Mesenchymal stem cell (in vitro differentiated cells and primary cell): Measurements from ENCODE around the gene ACAP3.
A peak's percentile ranks its signal among the peaks of the same experiment; 100 is the strongest.

Experiments used
- DNase-seq: peaks from one replicate; pipeline ENCODE4 v3.0.0-alpha.2; 2013
- H2AFZ ChIP-seq: one replicate; pipeline ENCODE4 v1.6.1; 2013; ENCODE audit warnings: low read depth, mild to moderate bottlenecking, control low read depth, inconsistent platforms, low read length, moderate library complexity
- H2AK5ac ChIP-seq: 2 replicates; pipeline ENCODE4 v1.6.1; 2013; ENCODE audit warnings: low read length, moderate library complexity, mild to moderate bottlenecking, inconsistent platforms; ENCODE audit not compliant: severe bottlenecking
- H2BK120ac ChIP-seq: one replicate; pipeline ENCODE4 v1.6.1; 2013; ENCODE audit warnings: low read depth, mild to moderate bottlenecking, inconsistent platforms, low read length, moderate library complexity
- H2BK12ac ChIP-seq, 2 experiments: one replicate each; pipeline ENCODE4 v1.6.1; 2013; ENCODE audit warnings: inconsistent platforms in 2 of 2, low read length in 2 of 2, mild to moderate bottlenecking in 2 of 2, moderate library complexity in 2 of 2, control low read depth in 1 of 2
- H2BK15ac ChIP-seq: one replicate; pipeline ENCODE4 v1.6.1; 2013; ENCODE audit warnings: mild to moderate bottlenecking, low read depth, inconsistent platforms; ENCODE audit not compliant: poor library complexity, severe bottlenecking
- H2BK5ac ChIP-seq: 2 replicates; pipeline ENCODE4 v1.6.1; 2013; ENCODE audit warnings: low read depth, mild to moderate bottlenecking, low read length, control low read depth, inconsistent platforms; ENCODE audit not compliant: poor library complexity, severe bottlenecking
- H3K14ac ChIP-seq, 2 experiments: one replicate each; pipeline ENCODE4 v1.6.1; 2013; ENCODE audit warnings: inconsistent platforms in 2 of 2, low read length in 2 of 2, control low read depth in 1 of 2, mild to moderate bottlenecking in 1 of 2, moderate library complexity in 1 of 2
- H3K18ac ChIP-seq, 2 experiments: one replicate each; pipeline ENCODE4 v1.6.1; 2013; ENCODE audit warnings: inconsistent platforms in 2 of 2, low read length in 2 of 2, control low read depth in 1 of 2, low read depth in 1 of 2, mild to moderate bottlenecking in 1 of 2
- H3K23ac ChIP-seq, 2 experiments: one replicate each; pipeline ENCODE4 v1.6.1; 2013; ENCODE audit warnings: inconsistent platforms in 2 of 2, low read length in 2 of 2, mild to moderate bottlenecking in 2 of 2, moderate library complexity in 2 of 2, control low read depth in 1 of 2
- H3K27ac ChIP-seq: 2 replicates; pipeline ENCODE4 v1.5.1; 2013; ENCODE audit warnings: mild to moderate bottlenecking, moderate library complexity, low read length, control low read depth, inconsistent platforms; ENCODE audit not compliant: poor library complexity, severe bottlenecking
- H3K27me3 ChIP-seq, 2 experiments: 2 replicates each; pipeline versions ENCODE4 v1.6.1 to v1.7.0; 2013; ENCODE audit warnings: low read length in 2 of 2, mild to moderate bottlenecking in 2 of 2, moderate library complexity in 2 of 2, control low read depth in 1 of 2, inconsistent platforms in 1 of 2; ENCODE audit not compliant: control insufficient read depth in 1 of 2, insufficient read depth in 1 of 2
- H3K36me3 ChIP-seq, 2 experiments: 2 replicates each; pipeline versions ENCODE4 v1.6.1 to v1.7.0; 2013; ENCODE audit warnings: low read length in 2 of 2, control low read depth in 1 of 2, inconsistent platforms in 1 of 2, low read depth in 1 of 2, mild to moderate bottlenecking in 1 of 2; ENCODE audit not compliant: insufficient read depth in 2 of 2, control insufficient read depth in 1 of 2
- H3K4ac ChIP-seq, 2 experiments: one replicate each; pipeline ENCODE4 v1.6.1; 2013; ENCODE audit warnings: inconsistent platforms in 2 of 2, low read length in 2 of 2, mild to moderate bottlenecking in 2 of 2, moderate library complexity in 2 of 2, control low read depth in 1 of 2, low read depth in 1 of 2
- H3K4me1 ChIP-seq: 2 replicates; pipeline ENCODE4 v1.6.1; 2013; ENCODE audit warnings: low read depth, low read length, control low read depth; ENCODE audit not compliant: control insufficient read depth, insufficient read depth
- H3K4me2 ChIP-seq: 2 replicates; pipeline ENCODE4 v1.6.1; 2013; ENCODE audit warnings: low read length, mild to moderate bottlenecking, inconsistent platforms; ENCODE audit not compliant: poor library complexity, severe bottlenecking
- H3K4me3 ChIP-seq, 2 experiments: 2 replicates each; pipeline versions ENCODE4 v1.5.1 to v1.7.0; 2013; ENCODE audit warnings: low read length in 2 of 2, mild to moderate bottlenecking in 2 of 2, control low read depth in 1 of 2, low read depth in 1 of 2; ENCODE audit not compliant: insufficient read depth in 1 of 2
- H3K79me1 ChIP-seq: replicated peaks from 2 replicates; pipeline ENCODE4 v1.6.1; 2013; ENCODE audit warnings: mild to moderate bottlenecking, control low read depth, low read length, inconsistent platforms; ENCODE audit not compliant: poor library complexity, severe bottlenecking
- H3K9ac ChIP-seq: 2 replicates; pipeline ENCODE4 v1.7.0; 2013; ENCODE audit warnings: mild to moderate bottlenecking, low read length, moderate library complexity
- H3K9me3 ChIP-seq: 2 replicates; pipeline ENCODE4 v1.7.0; 2013; ENCODE audit warnings: mild to moderate bottlenecking, low read length; ENCODE audit not compliant: control insufficient read depth
- H4K8ac ChIP-seq: one replicate; pipeline ENCODE4 v1.6.1; 2013; ENCODE audit warnings: inconsistent platforms, mild to moderate bottlenecking, low read length, moderate library complexity
- H4K91ac ChIP-seq: one replicate; pipeline ENCODE4 v1.6.1; 2013; ENCODE audit warnings: mild to moderate bottlenecking, low read length, inconsistent platforms
- WGBS: methylation state at CpG from one replicate; pipeline ENCODE4 v1.1.7; 2013; ENCODE audit warnings: mixed read lengths; 5-methylcytosine and 5-hydroxymethylcytosine counted together

Gene ACAP3

GRCh38 chr1:1334835-1335234 is 27.1 kb upstream of the ACAP3 start:
- H2BK5ac ChIP-seq, result no peak overlapping the region
- H2BK15ac ChIP-seq, result no peak overlapping the region
- no peak overlapping the region for H2BK120ac ChIP-seq
- H3K9me3 ChIP-seq, result no peaks in the 10 kb centered on the region
- no peak overlapping the region for H2AK5ac ChIP-seq
- no peak overlapping the region for H2BK12ac ChIP-seq
- H4K91ac ChIP-seq, result no peak overlapping the region
- H2AFZ ChIP-seq, result no peak overlapping the region
- peaks cover 12 to 88% of the 10 kb centered on the region in 2 experiments for H3K36me3 ChIP-seq
- H3K23ac ChIP-seq, result no peak overlapping the region
- H3K4me1 ChIP-seq, result peaks cover 28% of the 10 kb centered on the region
- no peak overlapping the region for H3K18ac ChIP-seq
- no peak overlapping the region for H3K4ac ChIP-seq
- no peak for DNase-seq
- no peak overlapping the region for H3K4me2 ChIP-seq
- H3K14ac ChIP-seq, result no peak overlapping the region
- H3K27me3 ChIP-seq, result no peaks in the 10 kb centered on the region
- H3K79me1 ChIP-seq, result peaks cover 7% of the 10 kb centered on the region
- no peak overlapping the region for H3K9ac ChIP-seq
- no peak overlapping the region for H3K4me3 ChIP-seq
- no peak overlapping the region for H4K8ac ChIP-seq
- no peak overlapping the region for H3K27ac ChIP-seq
- WGBS, result 86% methylated on average over 11 of the region's 11 CpGs

- no peak overlapping the region for H2AFZ ChIP-seq
- no peak overlapping the region for H3K9ac ChIP-seq
- H3K4me2 ChIP-seq, result no peak overlapping the region
- no peak overlapping the region for H3K18ac ChIP-seq
- DNase-seq, result no peak
- H3K4ac ChIP-seq, result no peak overlapping the region
- H2AK5ac ChIP-seq, result no peak overlapping the region
- no peak overlapping the region for H3K4me3 ChIP-seq
- H3K27ac ChIP-seq, result no peak overlapping the region
- H3K4me1 ChIP-seq, result peaks cover 33% of the 10 kb centered on the region
- H3K9me3 ChIP-seq, result no peaks in the 10 kb centered on the region
- peak overlapping the region; percentile 1 for H4K91ac ChIP-seq
- H3K27me3 ChIP-seq, result no peaks in the 10 kb centered on the region
- H4K8ac ChIP-seq, result no peak overlapping the region
- H2BK5ac ChIP-seq, result no peak overlapping the region
- no peak overlapping the region for H2BK15ac ChIP-seq
- peaks cover 6% of the 10 kb centered on the region for H3K79me1 ChIP-seq
- no peak overlapping the region for H3K23ac ChIP-seq
- H3K14ac ChIP-seq, result no peak overlapping the region
- no peak overlapping the region for H2BK120ac ChIP-seq
- no peak overlapping the region for H2BK12ac ChIP-seq
- 92% methylated on average over 36 of the region's 36 CpGs for WGBS
- H3K36me3 ChIP-seq, result peaks cover 6 to 88% of the 10 kb centered on the region in 2 experiments
Observed at GRCh38 chr1:1333551-1334241, 26.0 kb upstream of the ACAP3 start.

- Histone ChIP-seq H3K4me2 (no peak overlapping the region), H3K36me3 (peaks cover 0 to 88% of the 10 kb centered on the region in 2 experiments), H2BK15ac (no peak overlapping the region), H3K9ac (no peak overlapping the region), H3K79me1 (peaks cover 8% of the 10 kb centered on the region), H4K8ac (no peak overlapping the region), H3K27me3 (no peaks in the 10 kb centered on the region), H2BK120ac (no peak overlapping the region), H3K4ac (no peak overlapping the region), H3K18ac (no peak overlapping the region), H2BK5ac (no peak overlapping the region), H3K4me1 (peaks cover 33% of the 10 kb centered on the region), H4K91ac (peak overlapping the region; percentile 58), H2AFZ (no peak overlapping the region), H3K9me3 (no peaks in the 10 kb centered on the region), H3K14ac (no peak overlapping the region), H3K4me3 (no peak overlapping the region), H2BK12ac (no peak overlapping the region), H3K27ac (no peak overlapping the region), H3K23ac (no peak overlapping the region), H2AK5ac (no peak overlapping the region)
- DNase-seq, result no peak
- WGBS, result 93% methylated on average over 48 of the region's 48 CpGs
Observed at GRCh38 chr1:1332774-1333480, 25.2 kb upstream of the ACAP3 start.

GRCh38 chr1:1332031-1332755 is 24.5 kb upstream of the ACAP3 start:
- Histone ChIP-seq H3K4me2 (no peak overlapping the region), H4K8ac (peak overlapping the region; percentile 29), H3K27me3 (no peaks in the 10 kb centered on the region), H2BK5ac (no peak overlapping the region), H2AK5ac (no peak overlapping the region), H3K9ac (no peak overlapping the region), H3K14ac (no peak overlapping the region), H3K4me3 (no peak overlapping the region), H3K23ac (no peak overlapping the region), H4K91ac (peak overlapping the region; percentile 58), H2AFZ (no peak overlapping the region), H3K27ac (no peak overlapping the region), H3K4ac (no peak overlapping the region), H3K4me1 (peaks cover 33% of the 10 kb centered on the region), H2BK15ac (no peak overlapping the region), H3K9me3 (no peaks in the 10 kb centered on the region), H3K79me1 (peaks cover 9% of the 10 kb centered on the region), H2BK120ac (no peak overlapping the region), H3K18ac (no peak overlapping the region), H2BK12ac (no peak overlapping the region), H3K36me3 (peaks cover 7 to 88% of the 10 kb centered on the region in 2 experiments)
- no peak for DNase-seq
- 85% methylated on average over 54 of the region's 57 CpGs for WGBS
